Activated B cell treated with CpG ODN at 0.5 μM for 24 hours (primary cell): Measurements from ENCODE around the gene CD226. TPM values are rescaled to one million over a fixed set of nuclear protein-coding genes. Genes with fewer than 3 reads are reported as not detected.

ENCODE experiments used
- ATAC-seq: fragments of 200-7000 bp; cut with Tn5 transposase; one replicate; pipeline ENCODE4 v1.10.0; 2021; ENCODE audit warnings: low read depth, mild to moderate bottlenecking, moderate library complexity
- CTCF ChIA-PET: fragments of 350-600 bp; sonication (Branson Sonifier 250); formaldehyde crosslinking; loops from one replicate; lab custom pipeline; 2021; ENCODE audit warnings: antibody characterized with exemption; lab: Charles Lee
- POLR2A ChIA-PET: fragments of 350-600 bp; sonication (Branson Sonifier 250); formaldehyde crosslinking; loops from one replicate; lab custom pipeline; 2021; ENCODE audit warnings: antibody characterized with exemption; lab: Charles Lee
- DNase-seq: peaks from one replicate; pipeline ENCODE4 v3.0.0; 2022
- H3K27ac Mint-ChIP-seq: one replicate; pipeline ENCODE4 v1.8.0; 2020; ENCODE audit warnings: mixed read lengths
- H3K27me3 Mint-ChIP-seq: one replicate; pipeline ENCODE4 v1.8.0; 2021; ENCODE audit warnings: mixed read lengths
- H3K36me3 Mint-ChIP-seq: one replicate; pipeline ENCODE4 v1.8.0; 2021; ENCODE audit warnings: low read depth, mixed read lengths
- H3K4me1 Mint-ChIP-seq: one replicate; pipeline ENCODE4 v1.8.0; 2021; ENCODE audit warnings: mixed read lengths
- H3K4me3 Mint-ChIP-seq: one replicate; pipeline ENCODE4 v1.8.0; 2020; ENCODE audit warnings: mild to moderate bottlenecking, mixed read lengths
- H3K9me3 Mint-ChIP-seq: one replicate; pipeline ENCODE4 v1.8.0; 2020; ENCODE audit warnings: mixed read lengths
- intact Hi-C: fragments of 100-400 bp; cut with micrococcal nuclease; formaldehyde crosslinking; loops from one replicate; pipeline ENCODE4 v1.15.1; 2024
- total RNA-seq: library from RNA; stranded (reverse); gene quantifications from 2 replicates; pipeline ENCODE4 v1.2.3, GENCODE V29; 2022
- TF ChIP-seq, protein P1 (sequence below): fragments of 200-600 bp; IDR thresholded peaks from one replicate; pipeline ENCODE4 v1.8.0; 2022; ENCODE audit warnings: antibody characterized with exemption, mild to moderate bottlenecking

The CD226 gene
- total RNA-seq: 6.7 and 8.3 TPM in 2 replicates

DNA sequence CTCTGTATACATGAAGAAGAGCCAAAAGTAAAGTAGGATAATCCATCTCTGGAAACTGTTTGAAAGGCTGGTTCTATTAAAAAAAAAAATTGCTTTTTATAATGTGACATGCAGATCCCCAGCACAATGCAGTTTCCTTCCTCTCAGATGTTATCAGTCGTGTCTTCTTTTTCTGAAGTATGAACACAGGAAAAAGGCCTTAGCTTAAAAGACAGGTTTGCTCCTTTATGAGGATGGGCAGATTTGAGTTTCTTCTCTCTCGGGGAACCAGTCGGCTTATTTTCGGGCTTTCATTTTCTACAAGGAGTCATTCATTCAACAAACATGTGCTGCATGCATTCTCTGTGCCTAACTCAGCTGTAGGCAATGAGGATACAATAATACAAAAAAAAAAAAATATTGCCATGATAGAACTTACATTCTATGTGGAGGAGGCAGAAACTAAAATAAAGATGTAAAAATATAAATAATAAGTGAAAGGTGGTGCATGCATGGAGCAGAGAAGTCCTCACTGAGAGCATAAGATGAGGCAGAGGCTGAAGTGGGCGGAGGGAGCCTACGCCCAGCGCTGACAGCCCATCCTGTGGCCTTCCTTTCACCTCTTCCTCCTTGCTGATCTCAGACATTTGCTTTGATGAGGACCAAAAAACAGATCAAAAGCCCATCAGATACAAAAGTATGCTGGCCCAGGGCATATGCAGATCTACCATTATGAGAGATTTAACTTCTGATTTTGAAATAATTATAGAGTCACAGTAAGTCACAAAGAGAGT lies at the start of gene CD226:
Gene CD226, minus strand, starts transcription at position 513 of the 773 bp plus-strand sequence. Its CDS starts 467 bp downstream, at position 46.
- H3K9me3 Mint-ChIP-seq: peaks cover 4% of the 10 kb centered on the region
- TF ChIP-seq, protein P1, sequence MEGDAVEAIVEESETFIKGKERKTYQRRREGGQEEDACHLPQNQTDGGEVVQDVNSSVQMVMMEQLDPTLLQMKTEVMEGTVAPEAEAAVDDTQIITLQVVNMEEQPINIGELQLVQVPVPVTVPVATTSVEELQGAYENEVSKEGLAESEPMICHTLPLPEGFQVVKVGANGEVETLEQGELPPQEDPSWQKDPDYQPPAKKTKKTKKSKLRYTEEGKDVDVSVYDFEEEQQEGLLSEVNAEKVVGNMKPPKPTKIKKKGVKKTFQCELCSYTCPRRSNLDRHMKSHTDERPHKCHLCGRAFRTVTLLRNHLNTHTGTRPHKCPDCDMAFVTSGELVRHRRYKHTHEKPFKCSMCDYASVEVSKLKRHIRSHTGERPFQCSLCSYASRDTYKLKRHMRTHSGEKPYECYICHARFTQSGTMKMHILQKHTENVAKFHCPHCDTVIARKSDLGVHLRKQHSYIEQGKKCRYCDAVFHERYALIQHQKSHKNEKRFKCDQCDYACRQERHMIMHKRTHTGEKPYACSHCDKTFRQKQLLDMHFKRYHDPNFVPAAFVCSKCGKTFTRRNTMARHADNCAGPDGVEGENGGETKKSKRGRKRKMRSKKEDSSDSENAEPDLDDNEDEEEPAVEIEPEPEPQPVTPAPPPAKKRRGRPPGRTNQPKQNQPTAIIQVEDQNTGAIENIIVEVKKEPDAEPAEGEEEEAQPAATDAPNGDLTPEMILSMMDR: no peak
- H3K36me3 Mint-ChIP-seq: no peaks in the 10 kb centered on the region
- CTCF ChIA-PET: no interaction called here
- no peak within 1 kb of the TSS for H3K4me3 Mint-ChIP-seq
- no peak for DNase-seq
- H3K27ac Mint-ChIP-seq: peak within 1 kb of the TSS; percentile 32
- intact Hi-C loops: loop anchor here (1.0 to 2.0 kb wide), 2 partner anchors 11 to 65 kb away; no protein-coding TSS in a partner anchor
- POLR2A ChIA-PET: no interaction called here
- no peaks in the 10 kb centered on the region for H3K27me3 Mint-ChIP-seq
- H3K4me1 Mint-ChIP-seq: peaks cover 2% of the 10 kb centered on the region
- ATAC-seq: peak; percentile 27

- ChIA-PET CTCF (no interaction called here), POLR2A (no interaction called here)
- DNase-seq (no peak), ATAC-seq (no peak)
- H3K36me3 Mint-ChIP-seq: peaks cover 57% of the 10 kb centered on the region
- H3K4me3 Mint-ChIP-seq: no peak overlapping the region
- H3K4me1 Mint-ChIP-seq: no peaks in the 10 kb centered on the region
- intact Hi-C loops: no loop called here
- H3K27me3 Mint-ChIP-seq: no peaks in the 10 kb centered on the region
- H3K27ac Mint-ChIP-seq: no peak overlapping the region
- TF ChIP-seq, protein P1: no peak
- H3K9me3 Mint-ChIP-seq: peaks cover 2% of the 10 kb centered on the region
Measured at GRCh38 chr18:69996951-69997798, 49.5 kb upstream of the CD226 start.

DNA sequence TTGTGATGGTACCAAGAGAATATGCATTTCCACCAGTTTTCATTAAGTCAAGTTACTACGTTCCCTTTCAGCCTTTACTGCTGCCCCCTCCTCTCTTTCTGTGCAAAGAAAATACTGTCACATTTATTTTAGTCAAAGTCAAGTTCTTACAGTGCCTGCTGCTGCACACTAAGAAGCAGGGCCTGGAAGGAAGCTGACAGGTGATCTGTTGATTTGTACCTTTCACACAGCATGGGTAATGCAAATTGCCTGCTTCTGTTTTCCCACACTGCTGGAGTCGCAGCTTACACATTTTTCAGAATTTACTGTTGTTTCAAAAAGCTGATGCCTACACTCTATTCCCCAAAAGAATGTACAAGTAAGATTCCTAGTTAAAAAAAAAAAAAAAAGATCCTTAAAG lies 48.7 kb upstream of the CD226 start:
- no peak overlapping the region for H3K27ac Mint-ChIP-seq

DNA sequence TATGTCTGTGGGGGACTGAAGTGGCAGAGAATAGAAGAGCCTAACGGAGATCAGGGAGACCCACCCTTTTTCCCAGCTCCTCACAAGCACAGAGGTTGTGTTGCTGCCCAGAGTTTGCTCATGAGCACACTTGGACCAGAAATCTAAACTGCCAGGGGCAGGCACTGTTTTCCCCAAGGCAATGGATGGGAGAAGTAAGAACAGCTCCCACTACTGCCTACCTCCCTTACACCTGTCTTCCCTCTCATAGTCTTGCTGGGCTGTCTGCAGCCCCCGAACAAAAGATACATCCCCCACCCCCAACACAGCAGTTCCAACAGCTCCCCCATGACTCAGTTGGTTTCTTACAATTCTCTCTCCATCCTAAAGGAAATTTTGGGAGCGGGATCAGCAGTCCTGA lies 48.1 kb upstream of the CD226 start:
- no peaks in the 10 kb centered on the region for H3K27me3 Mint-ChIP-seq
- H3K4me3 Mint-ChIP-seq: no peak overlapping the region
- ATAC-seq: no peak
- DNase-seq: no peak
- peaks cover 54% of the 10 kb centered on the region for H3K36me3 Mint-ChIP-seq
- intact Hi-C loops: no loop called here
- POLR2A ChIA-PET: no interaction called here
- CTCF ChIA-PET: no interaction called here
- H3K9me3 Mint-ChIP-seq: peaks cover 10% of the 10 kb centered on the region
- TF ChIP-seq, protein P1: no peak
- no peaks in the 10 kb centered on the region for H3K4me1 Mint-ChIP-seq
- no peak overlapping the region for H3K27ac Mint-ChIP-seq

More for the DNA sequence above, 48.7 kb upstream of the CD226 start:
- Mint-ChIP-seq H3K4me3 (no peak overlapping the region), H3K27me3 (no peaks in the 10 kb centered on the region), H3K4me1 (no peaks in the 10 kb centered on the region), H3K36me3 (peaks cover 56% of the 10 kb centered on the region), H3K9me3 (peaks cover 8% of the 10 kb centered on the region)
- CTCF ChIA-PET: no interaction called here
- ATAC-seq: no peak
- DNase-seq: no peak
- POLR2A ChIA-PET: no interaction called here
- TF ChIP-seq, protein P1: no peak
- intact Hi-C loops: no loop called here

DNA sequence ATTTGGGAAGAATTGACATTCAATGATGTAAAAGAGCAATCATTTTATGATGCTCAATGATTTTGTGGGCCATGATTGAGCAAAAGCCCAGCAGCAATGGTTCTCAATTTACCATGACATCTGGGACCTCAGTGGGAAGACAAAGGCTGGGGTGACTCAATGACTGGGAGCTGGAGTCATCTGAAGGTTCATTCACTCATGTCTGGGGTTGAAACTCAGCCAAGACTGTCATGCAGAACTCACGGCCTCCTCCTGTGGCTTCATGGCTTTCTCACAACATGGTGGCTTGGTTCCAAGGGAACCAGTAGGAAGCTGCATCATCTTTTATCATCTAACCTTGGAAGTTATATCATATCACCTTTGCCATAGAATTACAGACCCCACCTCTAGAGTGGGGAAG lies 45.1 kb upstream of the CD226 start:
- H3K27me3 Mint-ChIP-seq: no peaks in the 10 kb centered on the region
- POLR2A ChIA-PET: no interaction called here
- TF ChIP-seq, protein P1: no peak
- H3K4me1 Mint-ChIP-seq: no peaks in the 10 kb centered on the region
- intact Hi-C loops: no loop called here
- no peak overlapping the region for H3K27ac Mint-ChIP-seq
- H3K9me3 Mint-ChIP-seq: peaks cover 28% of the 10 kb centered on the region
- H3K36me3 Mint-ChIP-seq: peaks cover 62% of the 10 kb centered on the region
- no peak for ATAC-seq
- H3K4me3 Mint-ChIP-seq: no peak overlapping the region
- no peak for DNase-seq
- CTCF ChIA-PET: no interaction called here
